ENCODE measurements around the gene MS4A2.
"Not testable (repeated sequence)": the region's sequence is repeated elsewhere in the genome, so short reads cannot be mapped to it uniquely, and the experiment has no call there.

MS4A2 gene

DNA sequence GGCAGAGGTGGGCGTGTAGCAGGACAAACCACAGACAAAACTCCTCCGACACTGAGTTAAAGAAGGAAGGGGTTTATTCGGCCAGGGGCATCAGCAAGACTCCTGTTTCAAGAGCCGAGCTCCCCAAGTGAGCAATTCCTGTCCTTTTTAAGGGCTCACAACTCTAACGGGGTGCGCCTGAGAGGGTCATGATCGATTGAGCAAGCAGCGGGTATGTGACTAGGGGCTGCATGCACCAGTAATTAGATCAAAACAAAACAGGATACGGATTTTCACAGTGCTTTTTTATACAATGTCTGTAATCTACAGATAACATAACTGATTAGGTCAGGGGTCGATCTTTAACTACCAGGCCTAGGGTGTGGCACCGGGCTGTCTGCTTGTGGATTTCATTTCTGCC is 12.9 kb downstream of the MS4A2 start:
- not testable (repeated sequence) for DNase-seq (ENCODE audit: low read depth)

DNA sequence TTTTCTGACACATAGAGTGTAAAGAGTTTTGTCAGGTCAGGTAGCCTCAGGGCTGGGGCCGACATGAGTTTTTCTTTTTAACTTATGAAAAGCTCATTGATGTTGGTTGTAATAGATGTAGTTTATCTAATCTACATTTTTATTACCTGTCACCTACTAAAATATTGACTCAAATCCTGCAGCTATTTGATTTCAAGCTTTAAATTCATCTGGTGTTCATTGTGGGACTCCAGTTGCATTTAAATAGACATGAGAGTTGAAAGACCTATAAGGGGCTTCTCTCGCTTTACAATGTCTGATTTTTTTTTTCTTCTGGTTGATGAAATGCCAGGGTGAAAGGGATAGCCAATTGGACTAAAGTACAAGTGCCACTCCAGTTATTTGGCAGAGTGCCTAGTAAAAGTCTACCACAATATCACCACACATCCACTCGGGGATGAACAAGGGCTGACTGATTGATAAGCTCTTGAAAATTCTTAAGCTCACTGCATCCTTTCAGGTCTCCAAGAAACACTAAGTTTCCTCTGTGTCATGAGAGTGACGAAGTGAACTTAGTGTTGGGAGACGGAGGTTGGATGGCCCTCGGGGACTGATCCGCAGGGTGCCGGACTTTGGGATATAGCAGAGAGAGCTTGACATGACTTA is 16.1 kb downstream of the MS4A2 start:
- DNase-seq (ENCODE audit: low read depth): not testable (repeated sequence)

DNA sequence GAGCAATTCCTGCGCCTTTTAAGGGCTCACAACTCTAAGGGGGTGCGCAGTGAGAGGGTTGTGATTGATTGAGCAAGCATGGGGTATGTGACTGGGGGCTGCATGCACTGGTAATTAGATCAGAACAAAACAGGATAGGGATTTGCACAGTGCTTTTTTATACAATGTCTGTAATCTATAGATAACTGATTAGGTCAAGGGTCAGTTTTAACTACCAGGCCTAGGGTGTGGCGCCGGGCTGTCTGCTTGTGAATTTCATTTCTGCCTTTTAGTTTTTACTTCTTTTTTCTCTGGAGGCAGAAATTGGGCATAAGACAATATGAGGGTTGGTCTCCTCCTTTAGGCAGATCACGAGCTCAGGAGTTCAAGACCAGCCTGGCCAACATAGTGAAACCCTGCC is 20.2 kb downstream of the MS4A2 start:
- not testable (repeated sequence) for DNase-seq (ENCODE audit: low read depth)

DNA sequence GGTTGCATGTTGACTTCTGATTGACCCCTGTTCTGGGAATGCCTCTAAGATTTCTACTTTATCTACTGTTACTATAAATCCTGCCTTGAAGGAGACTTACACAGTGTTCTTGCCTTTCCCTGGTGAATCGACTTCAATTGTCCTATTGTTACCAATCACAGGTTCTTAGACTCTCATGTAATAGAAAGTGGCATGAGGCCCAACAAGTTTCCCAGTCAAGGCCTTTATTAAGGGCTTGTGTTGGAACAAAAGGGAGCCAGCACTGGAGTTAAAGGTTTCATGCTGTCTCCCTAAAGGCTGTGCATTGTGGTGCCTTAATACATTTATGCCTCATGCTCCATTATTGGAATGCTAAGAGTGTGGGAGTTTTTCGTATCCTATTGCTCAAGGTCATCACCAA is 23.3 kb downstream of the MS4A2 start:
- DNase-seq (ENCODE audit: low read depth): no peak

DNA sequence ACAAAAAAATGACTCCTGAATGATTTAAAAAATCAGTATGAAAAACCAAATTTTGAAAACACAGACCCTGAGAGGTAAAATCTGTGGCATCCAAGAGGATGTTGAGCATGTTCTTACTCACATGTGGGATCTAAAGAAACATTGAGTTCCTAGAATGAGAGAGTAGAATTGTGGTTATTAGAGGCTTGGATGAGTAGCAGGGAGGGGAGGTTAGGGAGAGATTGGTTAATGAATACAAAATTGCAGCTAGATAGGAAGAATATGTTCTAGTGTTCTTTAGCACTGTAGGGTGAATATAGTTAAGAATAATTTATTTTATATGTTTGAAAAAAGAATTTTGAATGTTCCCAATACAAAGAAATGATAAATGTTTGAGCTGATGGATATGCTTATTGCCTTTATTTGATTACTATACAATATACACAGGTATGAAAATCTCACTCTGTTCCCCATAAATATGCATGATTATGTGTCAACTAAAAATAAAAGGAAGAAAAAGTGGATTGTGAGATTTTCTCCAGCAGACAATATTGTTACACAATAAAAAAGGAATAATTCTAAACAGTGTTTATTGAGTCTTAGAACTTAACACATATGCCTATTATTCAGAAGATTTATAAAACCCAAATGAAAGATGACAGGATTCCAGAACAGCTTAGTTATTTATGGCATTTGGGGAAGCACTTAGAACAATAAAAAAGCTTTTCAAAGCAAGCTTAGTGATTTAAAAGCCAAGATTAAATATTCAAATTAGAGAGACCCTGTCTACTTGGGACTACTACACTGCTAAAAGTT is 28.7 kb downstream of the MS4A2 start:
- no peak for DNase-seq (ENCODE audit: low read depth)

DNA sequence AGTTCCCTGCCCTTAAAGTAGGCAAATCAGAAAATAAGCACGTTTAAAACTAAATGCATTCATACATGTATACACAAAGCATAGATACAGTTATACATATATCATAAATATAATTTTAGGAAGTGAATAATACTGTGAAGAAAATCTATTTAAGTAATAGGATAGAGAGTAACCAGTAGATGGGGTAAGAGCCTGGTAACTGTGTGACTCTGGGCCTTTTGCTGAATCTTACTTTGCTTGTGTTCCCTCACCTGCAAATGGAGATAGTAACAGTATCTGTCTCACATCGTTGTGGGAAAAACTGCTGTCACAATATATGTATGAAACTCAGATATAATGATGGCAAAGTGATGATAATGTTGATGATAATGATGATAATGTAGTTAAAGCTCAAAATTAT is 29.9 kb downstream of the MS4A2 start:
- DNase-seq (ENCODE audit: low read depth): no peak

DNA sequence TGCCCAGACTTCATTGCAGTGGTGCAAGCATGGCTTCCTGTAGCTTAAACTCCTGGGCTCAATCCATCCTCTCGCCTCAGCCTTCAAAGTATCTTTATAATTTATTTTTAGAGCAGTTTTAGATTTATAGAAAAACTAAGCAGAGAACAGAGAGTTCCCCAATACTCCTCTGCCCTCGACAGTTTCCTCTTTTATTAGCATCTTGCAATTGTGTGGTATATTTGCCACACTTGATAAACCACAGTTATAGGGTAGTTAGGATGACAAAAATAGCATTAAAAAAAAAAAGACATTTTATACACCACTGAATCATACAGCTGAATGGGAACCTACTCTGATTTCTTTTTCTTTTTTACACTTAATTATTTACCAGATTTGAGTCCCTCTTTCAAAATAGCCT is 31.2 kb downstream of the MS4A2 start:
- no peak for DNase-seq (ENCODE audit: low read depth)

DNA sequence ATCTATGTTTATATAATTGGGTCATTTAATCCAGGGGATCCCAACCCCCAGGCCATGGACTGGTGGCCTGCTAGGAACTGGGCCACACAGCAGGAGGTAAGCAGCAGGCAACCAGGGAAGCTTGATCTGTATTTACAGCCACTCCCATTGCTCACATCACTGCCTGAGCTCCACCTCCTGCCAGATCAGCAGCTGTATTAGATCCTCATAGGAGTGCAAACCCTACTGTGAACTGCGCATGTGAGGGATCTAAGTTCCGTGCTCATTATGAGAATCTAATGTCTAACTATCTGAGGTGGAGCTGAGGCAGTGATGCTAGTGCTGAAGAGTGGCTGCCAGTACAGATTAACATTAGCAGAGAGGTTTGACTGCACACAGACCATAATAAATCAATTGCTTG is 32.8 kb downstream of the MS4A2 start:
- no peak for DNase-seq (ENCODE audit: low read depth)

DNA sequence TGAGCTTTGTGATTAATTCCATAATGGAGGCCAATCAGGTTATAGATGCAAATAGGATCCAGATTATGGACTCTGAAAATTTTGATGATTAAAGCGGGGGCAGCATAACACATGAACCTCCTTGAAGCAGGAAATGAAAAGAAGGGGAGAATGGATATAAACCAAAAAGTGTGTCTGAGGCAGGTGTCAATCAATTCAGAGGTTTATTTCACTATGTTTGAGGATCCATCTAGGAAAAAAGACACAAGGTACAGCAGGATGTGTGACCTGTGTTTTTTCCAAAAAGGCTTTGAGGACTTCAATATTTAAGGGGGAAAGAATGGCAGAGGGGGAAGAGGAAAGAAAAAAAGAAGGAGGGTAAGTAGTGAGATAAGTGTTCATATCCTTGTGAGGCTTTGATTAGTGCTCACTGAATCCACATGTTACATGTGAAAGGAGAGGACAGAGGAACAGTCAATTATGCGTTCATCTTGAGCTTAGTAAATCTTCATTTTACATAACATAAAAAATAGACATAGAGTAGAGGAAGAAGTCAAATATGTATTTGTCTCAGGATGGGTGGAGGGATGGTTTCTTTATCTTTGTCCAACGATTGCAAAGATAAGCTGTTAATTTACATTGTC is 34.1 kb downstream of the MS4A2 start:
- no peak for DNase-seq (ENCODE audit: low read depth)

DNA sequence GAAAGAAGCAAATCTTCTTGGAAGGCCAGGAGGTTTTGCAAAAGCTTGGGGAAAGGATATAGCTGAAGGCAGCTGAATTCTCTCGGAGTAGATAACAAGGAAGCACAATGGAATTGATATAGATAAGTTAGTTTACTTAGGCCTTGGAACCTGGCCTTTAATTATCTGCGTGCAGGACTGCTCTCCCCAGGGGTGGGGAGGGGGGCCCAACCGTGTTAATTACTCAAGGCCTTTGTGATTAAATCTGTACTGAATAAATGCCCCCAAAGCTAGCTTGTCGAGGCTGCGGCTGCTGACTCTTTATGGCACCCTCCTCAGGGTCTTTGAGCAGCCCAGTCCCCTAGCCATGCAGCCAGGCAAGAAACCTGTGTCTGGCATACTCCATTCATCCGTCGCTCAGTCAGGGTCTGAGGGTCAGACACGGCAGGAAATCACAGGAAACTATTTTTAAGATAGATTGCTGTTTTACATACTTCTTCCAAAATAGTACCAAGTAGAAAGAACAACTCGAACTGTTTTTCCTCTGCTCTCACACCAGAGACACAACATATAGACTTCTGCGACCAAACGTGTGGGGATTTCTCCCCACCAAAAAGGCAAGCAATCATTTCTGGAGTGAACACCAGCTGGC is 36.5 kb downstream of the MS4A2 start:
- DNase-seq (ENCODE audit: low read depth): no peak

DNA sequence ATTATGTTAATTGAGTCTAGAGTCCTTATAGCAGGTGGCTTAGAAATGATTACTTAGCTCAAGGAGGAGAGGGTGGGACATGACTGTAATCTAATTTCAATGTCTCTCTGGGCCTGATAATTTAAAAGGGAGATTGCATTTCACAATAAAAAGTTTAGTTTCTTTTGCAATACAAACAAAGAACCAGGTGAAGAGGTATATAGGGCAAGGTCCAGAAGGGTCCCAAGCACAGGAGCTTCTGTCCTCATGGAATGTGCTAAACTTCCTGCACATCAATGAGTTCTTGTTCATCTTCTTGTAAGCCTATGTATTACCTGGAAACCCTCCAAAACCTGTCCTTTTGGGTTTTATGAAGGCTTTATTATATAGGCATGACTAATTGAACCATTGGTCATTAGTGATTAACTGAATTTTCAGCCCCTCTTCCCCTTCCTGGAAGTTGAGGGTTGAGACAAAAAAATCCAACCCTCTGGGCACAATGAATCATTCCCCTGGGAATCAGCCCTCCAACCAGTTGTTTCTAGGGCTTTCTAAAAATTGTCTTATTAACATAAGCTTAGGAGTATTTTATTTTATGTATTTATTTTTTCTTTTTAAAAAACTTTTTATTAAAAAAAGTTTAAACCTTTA is 37.6 kb downstream of the MS4A2 start:
- DNase-seq (ENCODE audit: low read depth): no peak

DNA sequence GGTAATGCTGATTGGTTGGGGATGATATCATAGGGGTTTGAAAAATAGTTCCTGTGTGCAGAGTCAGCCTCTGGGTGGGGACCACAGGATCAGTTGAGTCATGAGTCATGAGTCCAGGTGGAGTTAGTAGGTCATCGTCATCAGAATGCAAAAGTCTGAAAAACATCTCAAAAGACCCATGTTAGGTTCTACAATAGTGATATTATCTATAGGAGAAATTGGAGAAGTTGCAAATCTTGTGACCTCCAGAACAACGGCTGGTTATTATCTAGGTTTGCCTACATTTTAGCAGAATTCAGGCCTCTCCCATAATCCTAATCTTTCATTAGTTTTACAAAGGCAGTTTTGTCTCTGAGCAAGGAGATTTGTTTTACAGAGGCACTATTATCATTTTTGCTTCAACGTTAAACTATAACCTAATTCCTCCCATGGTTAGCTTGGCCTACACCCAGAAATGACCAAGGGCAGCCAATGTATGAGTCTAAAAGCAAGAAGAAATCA is 38.9 kb downstream of the MS4A2 start:
- no peak for DNase-seq (ENCODE audit: low read depth)

DNA sequence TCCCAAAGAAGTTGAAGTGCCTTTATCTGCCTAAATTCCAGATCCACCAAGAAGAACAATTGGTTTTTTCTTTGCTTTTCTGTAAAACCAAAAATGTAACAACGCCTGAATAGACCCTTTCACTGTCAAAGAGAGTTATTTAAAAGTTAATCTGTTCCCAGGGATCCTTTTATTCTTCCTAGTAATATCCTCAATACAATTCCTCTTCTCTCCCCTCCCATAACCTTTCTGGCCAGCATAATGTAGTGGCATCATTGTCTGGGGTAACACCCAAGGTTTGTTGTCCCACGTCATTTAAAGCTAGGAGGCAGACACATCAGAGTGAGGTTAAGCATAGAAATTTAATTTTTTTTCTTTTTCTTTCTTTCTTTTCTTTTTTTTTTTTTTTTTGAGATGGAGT is 39.9 kb downstream of the MS4A2 start:
- no peak for DNase-seq (ENCODE audit: low read depth)

DNA sequence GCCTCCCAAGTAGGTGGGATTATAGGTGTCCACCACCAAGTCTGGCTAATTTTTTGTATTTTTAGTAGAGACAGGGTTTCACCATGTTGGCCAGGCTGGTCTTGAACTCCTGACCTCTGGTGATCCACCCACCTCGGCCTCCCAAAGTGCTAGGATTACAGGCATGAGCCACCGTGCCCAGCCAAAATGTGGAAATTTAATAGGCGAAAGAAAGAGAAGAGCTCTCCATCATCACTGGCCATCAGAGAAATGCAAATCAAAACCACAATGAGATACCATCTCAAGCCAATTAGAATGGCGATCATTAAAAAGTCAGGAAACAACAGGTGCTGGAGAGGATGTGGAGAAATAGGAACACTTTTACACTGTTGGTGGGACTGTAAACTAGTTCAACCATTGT is 40.4 kb downstream of the MS4A2 start:
- DNase-seq (ENCODE audit: low read depth): not testable (repeated sequence)

DNA sequence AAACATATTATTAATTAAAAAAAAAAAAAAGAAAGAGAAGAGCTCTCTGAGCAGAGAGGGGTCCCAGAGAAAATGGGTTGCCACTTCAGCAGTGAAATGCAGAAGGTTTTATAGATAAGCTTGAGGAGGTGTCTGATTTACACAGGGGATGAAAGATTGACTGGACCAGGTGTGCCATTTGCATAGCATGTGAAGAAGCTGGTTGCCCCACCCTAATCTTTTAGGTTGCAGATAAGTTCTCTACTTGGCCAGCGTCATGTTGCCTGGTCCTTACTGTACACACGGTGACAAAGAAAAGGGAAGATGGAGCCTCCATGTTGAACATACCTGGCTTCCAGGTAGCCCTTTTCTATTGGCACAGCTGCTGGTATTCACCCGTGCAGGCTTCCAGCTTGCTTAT is 41.4 kb downstream of the MS4A2 start:
- DNase-seq (ENCODE audit: low read depth): no peak

DNA sequence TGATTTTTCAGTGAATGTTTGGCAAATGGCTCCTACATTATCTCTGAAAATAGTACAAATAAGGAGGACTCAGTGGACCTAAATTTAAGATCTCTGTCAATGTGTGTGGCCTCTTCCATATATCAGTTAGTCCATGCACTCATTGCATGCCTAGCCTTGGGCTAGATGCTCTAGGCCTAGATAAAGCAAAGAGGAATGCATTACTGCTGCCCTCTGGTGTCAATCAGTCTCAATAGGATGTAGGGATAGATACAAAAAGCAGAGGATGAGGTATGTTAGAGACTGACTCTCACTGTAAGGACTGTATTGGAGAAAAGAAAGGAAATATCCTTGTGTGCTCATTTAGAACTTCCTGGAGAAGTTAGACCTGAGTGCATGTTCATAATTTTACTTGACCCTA is 42.0 kb downstream of the MS4A2 start:
- DNase-seq (ENCODE audit: low read depth): no peak

DNA sequence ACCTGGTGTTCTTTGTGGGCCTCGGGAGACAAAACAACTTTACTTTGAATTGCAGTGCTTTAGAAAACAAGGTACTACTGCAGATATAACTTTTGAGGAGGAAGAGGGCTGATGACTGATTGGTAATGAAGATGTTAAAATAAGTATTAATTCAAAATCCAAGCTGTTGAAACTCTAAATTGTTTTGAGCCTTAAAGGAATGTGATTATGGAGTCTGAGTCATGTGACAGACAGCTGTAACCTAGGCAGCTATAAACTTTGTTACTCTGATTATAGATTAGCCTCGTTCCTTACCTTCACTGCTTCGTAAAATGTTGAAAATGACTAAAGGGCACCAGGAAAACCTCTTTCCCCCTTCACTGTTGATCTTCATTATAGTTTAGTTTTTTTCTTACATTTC is 43.4 kb downstream of the MS4A2 start:
- DNase-seq (ENCODE audit: low read depth): no peak

DNA sequence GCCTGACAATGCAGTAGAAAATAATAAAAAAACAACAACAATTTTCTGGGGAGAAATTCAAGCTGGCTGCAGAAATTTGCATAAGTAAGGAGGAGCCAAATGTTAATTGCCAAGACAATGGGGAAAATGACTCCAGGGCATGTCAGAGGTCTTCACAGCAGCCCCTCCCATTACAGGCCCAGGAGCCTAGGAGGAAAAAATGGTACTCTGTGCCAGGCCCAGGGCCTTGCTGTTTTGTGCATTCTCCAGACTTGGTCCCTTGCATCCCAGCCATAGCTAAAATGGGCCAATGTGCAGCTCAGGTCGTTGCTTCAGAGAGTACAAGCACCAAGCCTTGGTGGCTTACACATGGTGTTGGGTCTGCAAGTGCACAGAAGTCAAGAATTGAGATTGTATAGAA is 45.5 kb downstream of the MS4A2 start:
- no peak for DNase-seq (ENCODE audit: low read depth)

DNA sequence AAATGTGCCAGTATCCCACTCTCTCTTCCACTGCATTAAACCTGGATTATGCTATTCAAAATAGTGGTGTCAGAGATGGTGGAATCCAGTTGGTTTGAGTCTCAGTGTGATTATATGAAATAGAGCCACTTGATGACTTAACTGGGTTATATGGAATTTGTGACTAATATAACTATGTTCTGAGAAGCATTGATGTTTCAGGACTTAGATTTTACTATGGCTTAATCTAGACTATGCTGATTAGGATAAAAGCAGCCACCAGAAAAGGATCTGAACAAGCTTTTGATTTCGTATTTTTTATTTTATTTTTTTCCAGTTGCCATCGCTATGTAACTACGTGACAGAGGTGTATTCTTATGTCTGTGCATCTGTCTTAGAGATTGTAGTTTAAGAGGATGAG is 55.3 kb downstream of the MS4A2 start:
- DNase-seq (ENCODE audit: low read depth): no peak

DNA sequence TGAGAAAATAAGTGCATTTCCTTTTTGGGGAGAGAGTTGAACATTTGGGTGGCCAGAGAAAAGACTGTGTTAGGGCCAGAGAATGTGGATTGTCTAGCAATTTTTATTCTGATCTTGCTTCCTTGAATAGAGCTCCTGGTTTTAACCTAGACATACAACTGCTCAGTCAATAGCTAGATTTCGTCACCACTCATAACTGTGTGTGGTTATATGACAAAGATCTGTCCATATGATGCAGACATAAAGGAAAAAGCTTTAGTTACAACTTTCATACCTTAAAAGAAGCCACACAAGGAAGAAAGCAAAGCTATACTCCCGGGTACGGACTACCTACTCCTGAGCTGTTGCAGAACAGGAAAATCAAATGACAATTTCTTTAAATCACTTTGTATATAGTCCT is 57.2 kb downstream of the MS4A2 start:
- no peak for DNase-seq (ENCODE audit: low read depth)

Data from activated T-helper 9 cell treated with anti-CD3 and anti-CD28 coated beads, Interleukin-2, amount 50 U/mL, for 16 hours (primary cell).